BLaER1 treated with 17β-estradiol and CSF1 and Interleukin-3, amounts not matched to agents 10 nM and 100 nM (cell line): ENCODE measurements around the gene GPRIN2.

Experiments used
- H3K27ac ChIP-seq, 11 experiments: shearing (Covaris generic); formaldehyde crosslinking; 2 replicates each; pipeline ENCODE4 v1.8.1; 2022
- H3K27me3 ChIP-seq, 11 experiments: shearing (Covaris generic); formaldehyde crosslinking; 2 replicates each; pipeline ENCODE4 v1.8.1; 2022
- H3K36me3 ChIP-seq, 11 experiments: shearing (Covaris generic); formaldehyde crosslinking; 2 replicates each; pipeline ENCODE4 v1.8.1; 2022
- H3K4me1 ChIP-seq, 10 experiments: shearing (Covaris generic); formaldehyde crosslinking; 2 replicates each; pipeline ENCODE4 v1.8.1; 2022
- H3K4me2 ChIP-seq, 11 experiments: shearing (Covaris generic); formaldehyde crosslinking; 2 replicates each; pipeline ENCODE4 v1.8.1; 2022
- H3K4me3 ChIP-seq, 10 experiments: shearing (Covaris generic); formaldehyde crosslinking; 2 replicates each; pipeline ENCODE4 v1.8.1; 2022
- H3K9ac ChIP-seq, 11 experiments: shearing (Covaris generic); formaldehyde crosslinking; 2 replicates each; pipeline ENCODE4 v1.8.1; 2022
- H3K9me3 ChIP-seq, 11 experiments: shearing (Covaris generic); formaldehyde crosslinking; replicated peaks in 1 of 11; 2 replicates each; pipeline ENCODE4 v1.8.1; 2022
- H4K20me1 ChIP-seq, 11 experiments: shearing (Covaris generic); formaldehyde crosslinking; 2 replicates each; pipeline ENCODE4 v1.8.1; 2022
- Cebpa-rat ChIP-seq, 11 experiments: shearing (Covaris generic); IDR thresholded peaks; 2 replicates each; pipeline ENCODE4 v1.8.1; 2022

GPRIN2 gene

DNA sequence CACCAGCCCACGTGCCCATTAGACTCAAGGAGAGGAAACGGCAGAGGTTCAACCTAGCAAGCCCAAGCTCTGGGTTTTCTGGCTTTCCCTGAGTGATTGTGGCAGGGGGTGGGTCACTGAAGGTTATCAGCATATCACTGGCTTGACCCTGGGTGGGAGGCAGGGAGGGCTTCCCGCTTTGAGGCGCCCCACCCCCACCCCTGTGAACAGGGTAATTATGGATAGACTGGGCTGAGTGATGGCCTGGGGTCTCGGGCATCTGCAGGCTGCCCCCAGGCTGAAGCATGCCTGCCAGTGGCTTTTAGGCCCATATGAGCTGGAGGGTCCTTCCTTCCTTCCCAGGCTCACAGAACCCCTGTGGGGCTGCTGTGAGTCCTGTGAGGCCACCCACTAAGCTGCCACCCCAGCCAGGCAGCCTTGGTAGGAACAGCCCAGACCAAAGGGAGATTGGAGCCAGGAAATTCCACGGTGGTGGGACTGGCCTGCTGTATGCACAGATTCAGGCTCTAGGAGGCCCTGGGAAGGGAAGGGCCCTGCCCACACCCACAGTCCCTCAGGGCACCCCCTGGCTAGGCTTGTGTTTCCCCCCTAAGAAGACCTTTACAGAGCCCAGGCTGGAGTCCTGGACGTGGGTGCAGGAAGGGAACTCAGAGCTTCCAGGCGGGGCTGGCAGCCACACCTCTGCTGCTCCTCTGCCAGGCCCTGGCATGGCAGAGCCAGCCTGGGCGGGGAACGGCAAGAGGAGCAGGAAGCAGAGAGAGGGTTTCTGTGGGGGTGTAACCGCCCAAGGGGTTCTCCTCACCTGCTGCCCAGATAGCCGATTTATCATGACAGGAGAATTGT lies 33.1 kb downstream of the GPRIN2 start:
- Histone ChIP-seq H3K4me1 (peaks cover 0 to 9% (median 2%) of the 10 kb centered on the region in 10 experiments; a peak in 7 of 20 replicates), H3K36me3 (no peaks in the 10 kb centered on the region), H3K9me3 (peaks cover 0 to 6% (median 0%) of the 10 kb centered on the region in 11 experiments; a peak in 3 of 22 replicates), H3K27me3 (no peaks in the 10 kb centered on the region), H3K9ac (no peak overlapping the region), H3K4me2 (no peak overlapping the region), H3K27ac (peak overlapping the region in 1 of 11 experiments; percentile 51; a peak in 2 of 22 replicates), H3K4me3 (no peak overlapping the region), H4K20me1 (no peaks in the 10 kb centered on the region)
- TF ChIP-seq Cebpa-rat (IDR thresholded peaks at IDR 0.05) = no peak

DNA sequence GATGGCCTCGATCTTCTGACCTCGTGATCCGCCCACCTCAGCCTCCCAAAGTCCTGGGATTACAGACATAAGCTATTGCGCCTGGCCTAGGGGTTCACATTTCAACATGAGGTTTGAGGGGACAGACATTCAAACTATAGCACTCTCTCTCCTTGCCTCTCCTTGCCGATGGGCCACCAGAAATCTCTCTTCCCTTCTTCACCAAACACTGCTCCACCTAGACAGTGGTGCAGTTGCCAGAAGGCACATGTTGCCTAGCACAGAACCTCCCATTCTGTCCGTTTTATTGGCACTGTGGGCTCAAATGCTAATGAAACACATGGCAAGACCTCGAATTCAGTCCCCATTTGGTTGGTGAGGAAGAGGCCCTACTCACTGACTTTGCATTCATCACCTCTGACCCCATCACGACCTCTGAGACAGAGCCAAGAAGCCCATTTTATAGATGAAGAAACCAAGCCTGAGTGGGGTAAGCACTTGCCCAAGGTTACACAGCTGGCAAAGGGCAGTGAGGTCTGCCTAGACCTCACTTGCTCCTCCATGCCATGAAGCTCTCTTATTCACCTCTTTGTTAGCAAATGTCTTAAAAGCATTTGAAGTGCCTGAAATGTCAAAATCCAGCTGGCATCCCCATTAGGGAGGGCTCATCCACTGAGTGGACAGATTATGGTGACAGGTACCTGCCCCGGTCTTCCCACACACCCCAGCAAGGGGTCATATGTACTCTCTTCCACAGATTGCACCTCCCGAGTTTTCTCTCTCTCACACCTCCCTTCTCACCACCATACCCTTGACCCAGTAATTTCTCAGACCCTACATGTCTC lies 34.0 kb downstream of the GPRIN2 start:
- no peak overlapping the region for H3K27ac ChIP-seq
- H3K4me3 ChIP-seq = no peak overlapping the region
- TF ChIP-seq Cebpa-rat (IDR thresholded peaks at IDR 0.05) = no peak
- H3K9me3 ChIP-seq = peaks cover 0 to 6% (median 0%) of the 10 kb centered on the region in 11 experiments; a peak in 3 of 22 replicates
- no peaks in the 10 kb centered on the region for H3K27me3 ChIP-seq
- H3K9ac ChIP-seq = no peak overlapping the region
- no peaks in the 10 kb centered on the region for H3K36me3 ChIP-seq
- H4K20me1 ChIP-seq = no peaks in the 10 kb centered on the region
- peaks cover 0 to 9% (median 2%) of the 10 kb centered on the region in 10 experiments; a peak in 7 of 20 replicates for H3K4me1 ChIP-seq
- H3K4me2 ChIP-seq = no peak overlapping the region

DNA sequence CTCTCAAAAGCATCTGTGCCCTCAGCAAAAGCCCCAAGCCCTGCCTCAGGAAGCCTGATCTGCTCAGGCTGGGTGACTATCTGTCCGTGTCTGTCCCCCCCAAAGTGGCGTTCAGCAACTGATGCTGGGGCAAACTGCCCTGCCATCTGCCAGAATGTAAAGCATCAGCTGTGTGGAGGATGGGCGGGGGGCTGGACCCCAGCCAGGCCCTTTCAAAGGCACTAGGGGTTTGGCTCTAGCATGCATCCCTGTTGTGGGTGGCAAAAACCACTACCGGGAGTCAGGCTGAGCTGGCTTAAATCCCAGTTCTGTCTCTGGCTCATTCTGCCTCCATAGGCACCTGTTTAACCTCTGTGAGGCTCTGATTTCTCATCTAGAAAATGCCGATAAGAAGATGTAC lies 35.5 kb downstream of the GPRIN2 start:
- H3K27ac ChIP-seq = no peak overlapping the region
- no peak overlapping the region for H3K9ac ChIP-seq
- peaks cover 0 to 9% (median 2%) of the 10 kb centered on the region in 10 experiments; a peak in 7 of 20 replicates for H3K4me1 ChIP-seq
- no peaks in the 10 kb centered on the region for H3K36me3 ChIP-seq
- H3K27me3 ChIP-seq = no peaks in the 10 kb centered on the region
- H3K4me2 ChIP-seq = peak overlapping the region in 4 of 11 experiments; percentile 2 to 23 (median 6); a peak in 4 of 22 replicates
- no peaks in the 10 kb centered on the region for H4K20me1 ChIP-seq
- no peak overlapping the region for H3K4me3 ChIP-seq
- TF ChIP-seq Cebpa-rat (IDR thresholded peaks at IDR 0.05) = no peak
- peaks cover 0 to 6% (median 0%) of the 10 kb centered on the region in 11 experiments; a peak in 2 of 22 replicates for H3K9me3 ChIP-seq

DNA sequence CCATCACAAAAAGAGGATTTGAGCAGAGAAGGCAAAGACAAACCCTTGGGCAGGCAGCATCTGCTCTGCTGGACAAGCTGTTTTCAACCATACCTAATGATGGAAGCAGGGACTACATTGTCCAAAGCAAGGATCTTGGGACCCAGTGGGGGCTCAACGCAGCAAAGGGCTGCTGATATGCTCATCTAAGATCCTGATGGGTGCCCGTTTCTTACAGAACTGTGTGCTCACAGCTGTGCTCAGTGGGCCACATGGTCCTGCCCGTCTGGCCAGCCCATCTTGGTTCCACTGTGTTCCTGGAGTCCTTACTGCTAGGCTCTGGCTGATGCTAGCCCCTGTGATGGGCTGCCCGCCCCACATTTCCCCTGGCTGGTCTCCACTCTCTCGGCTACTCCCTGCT lies 36.1 kb downstream of the GPRIN2 start:
- H3K4me2 ChIP-seq = peak overlapping the region in 4 of 11 experiments; percentile 2 to 23 (median 6); a peak in 3 of 22 replicates
- no peaks in the 10 kb centered on the region for H3K27me3 ChIP-seq
- no peaks in the 10 kb centered on the region for H3K36me3 ChIP-seq
- H3K9me3 ChIP-seq = peaks cover 0 to 6% (median 0%) of the 10 kb centered on the region in 11 experiments; a peak in 1 of 22 replicates
- H3K4me1 ChIP-seq = peaks cover 0 to 9% (median 2%) of the 10 kb centered on the region in 10 experiments; a peak in 7 of 20 replicates
- no peak overlapping the region for H3K4me3 ChIP-seq
- no peaks in the 10 kb centered on the region for H4K20me1 ChIP-seq
- TF ChIP-seq Cebpa-rat (IDR thresholded peaks at IDR 0.05) = no peak
- no peak overlapping the region for H3K9ac ChIP-seq
- no peak overlapping the region for H3K27ac ChIP-seq

DNA sequence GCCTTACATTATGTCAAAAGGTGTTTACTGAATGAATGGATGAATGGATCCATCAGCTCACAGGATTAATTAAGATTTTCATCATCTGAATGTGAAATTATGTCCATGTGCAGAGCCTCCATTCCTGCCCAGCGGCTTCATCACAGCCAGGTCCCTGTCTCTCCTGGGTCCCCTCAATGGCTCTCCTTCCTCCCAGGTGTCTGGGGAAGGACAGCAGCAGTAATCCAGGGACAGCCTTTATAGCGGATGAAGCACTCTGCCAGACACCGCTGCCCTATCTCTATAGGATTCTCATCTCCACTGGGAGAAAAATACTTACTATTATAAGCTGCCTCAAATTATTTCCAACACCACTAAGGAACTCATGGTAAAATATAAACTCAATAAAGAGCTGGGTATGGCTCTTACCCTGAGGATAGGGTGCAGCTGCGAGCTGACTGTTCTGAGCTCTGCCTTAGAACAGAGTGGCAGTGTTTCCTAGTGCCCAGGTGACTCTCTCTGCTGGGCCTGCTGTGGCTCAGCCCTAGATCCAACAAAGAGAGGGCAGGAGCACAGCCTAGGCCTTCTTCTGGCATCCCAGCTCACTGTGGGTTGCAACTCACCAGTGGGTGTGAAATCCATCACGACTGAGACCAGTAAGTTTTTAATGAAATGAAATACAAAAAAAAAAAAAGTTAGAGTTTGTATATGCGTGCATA lies 38.3 kb downstream of the GPRIN2 start:
- Histone ChIP-seq H3K9ac (no peak overlapping the region), H3K36me3 (no peaks in the 10 kb centered on the region), H3K27ac (no peak overlapping the region), H3K4me3 (no peak overlapping the region), H3K9me3 (peaks cover 0 to 6% (median 0%) of the 10 kb centered on the region in 11 experiments; a peak in 1 of 22 replicates), H3K4me1 (peaks cover 0 to 9% (median 2%) of the 10 kb centered on the region in 10 experiments; a peak in 7 of 20 replicates), H3K4me2 (no peak overlapping the region), H4K20me1 (no peaks in the 10 kb centered on the region), H3K27me3 (no peaks in the 10 kb centered on the region)
- TF ChIP-seq Cebpa-rat (IDR thresholded peaks at IDR 0.05) = no peak; a peak in 1 of 22 replicates

DNA sequence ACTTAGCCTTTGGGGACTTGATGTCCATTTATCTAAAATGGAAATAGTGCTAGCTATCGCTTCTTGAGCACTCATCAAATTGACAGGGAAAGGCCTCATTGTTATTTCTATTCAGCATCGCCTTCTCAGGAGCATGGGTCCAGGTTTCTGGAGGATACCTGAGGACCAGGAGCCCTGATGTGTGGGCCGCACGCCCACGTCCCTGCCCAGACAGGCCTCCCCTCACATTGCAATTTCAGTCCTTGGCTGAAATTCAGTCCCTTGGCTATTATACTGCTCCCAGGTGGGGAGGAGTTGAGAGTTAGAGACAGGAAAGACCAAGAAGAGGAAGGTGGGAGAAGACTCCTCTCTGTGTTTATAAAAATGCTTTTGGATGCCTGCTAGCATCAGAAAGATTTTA lies 38.9 kb downstream of the GPRIN2 start:
- Histone ChIP-seq H3K27ac (no peak overlapping the region), H3K9ac (no peak overlapping the region), H3K4me1 (peaks cover 0 to 9% (median 2%) of the 10 kb centered on the region in 10 experiments; a peak in 7 of 20 replicates), H3K36me3 (no peaks in the 10 kb centered on the region), H3K9me3 (peaks cover 0 to 6% (median 0%) of the 10 kb centered on the region in 11 experiments; a peak in 1 of 22 replicates), H3K4me3 (no peak overlapping the region), H3K4me2 (no peak overlapping the region), H4K20me1 (no peaks in the 10 kb centered on the region), H3K27me3 (no peaks in the 10 kb centered on the region)
- TF ChIP-seq Cebpa-rat (IDR thresholded peaks at IDR 0.05) = no peak

DNA sequence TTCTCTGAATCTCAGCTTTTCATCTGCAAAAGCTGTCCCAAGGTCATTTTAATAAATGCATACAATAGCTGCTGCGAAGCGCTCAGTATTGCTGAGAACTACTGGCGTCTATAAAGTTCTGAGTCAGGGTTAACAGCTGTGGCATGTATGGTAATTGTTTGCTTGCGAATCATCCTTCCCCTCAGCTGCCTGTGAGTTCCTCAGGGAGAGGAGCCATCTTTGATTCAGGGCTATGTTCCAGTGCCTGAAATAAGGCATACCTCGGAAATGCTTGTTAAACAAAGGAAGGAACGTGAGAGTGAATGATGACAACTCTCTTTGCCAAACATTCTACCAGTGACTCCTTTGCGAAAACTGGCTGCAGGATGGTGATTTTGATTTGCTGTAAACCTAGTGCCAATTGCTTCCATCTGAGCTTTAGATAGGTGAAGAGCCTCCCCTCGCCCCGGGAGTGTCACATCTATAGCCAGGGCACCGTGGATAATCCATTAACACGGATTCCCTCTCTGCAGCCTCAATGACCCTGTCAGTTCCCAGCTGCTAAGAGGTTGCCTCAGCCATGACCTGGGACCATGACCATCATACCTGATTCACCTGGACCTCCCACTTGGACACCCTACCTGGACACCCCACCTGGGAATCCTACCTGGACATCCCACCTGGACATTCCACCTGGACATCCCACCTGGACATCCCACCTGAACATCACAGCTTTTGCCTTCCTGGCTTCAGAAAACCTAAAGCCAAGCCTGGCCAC lies 39.6 kb downstream of the GPRIN2 start:
- Histone ChIP-seq H4K20me1 (no peaks in the 10 kb centered on the region), H3K4me1 (peaks cover 0 to 9% (median 2%) of the 10 kb centered on the region in 10 experiments; a peak in 7 of 20 replicates), H3K27me3 (no peaks in the 10 kb centered on the region), H3K9me3 (peaks cover 0 to 6% (median 0%) of the 10 kb centered on the region in 11 experiments; a peak in 1 of 22 replicates), H3K27ac (no peak overlapping the region), H3K9ac (no peak overlapping the region), H3K4me3 (no peak overlapping the region), H3K36me3 (no peaks in the 10 kb centered on the region), H3K4me2 (no peak overlapping the region)
- TF ChIP-seq Cebpa-rat (IDR thresholded peaks at IDR 0.05) = no peak

DNA sequence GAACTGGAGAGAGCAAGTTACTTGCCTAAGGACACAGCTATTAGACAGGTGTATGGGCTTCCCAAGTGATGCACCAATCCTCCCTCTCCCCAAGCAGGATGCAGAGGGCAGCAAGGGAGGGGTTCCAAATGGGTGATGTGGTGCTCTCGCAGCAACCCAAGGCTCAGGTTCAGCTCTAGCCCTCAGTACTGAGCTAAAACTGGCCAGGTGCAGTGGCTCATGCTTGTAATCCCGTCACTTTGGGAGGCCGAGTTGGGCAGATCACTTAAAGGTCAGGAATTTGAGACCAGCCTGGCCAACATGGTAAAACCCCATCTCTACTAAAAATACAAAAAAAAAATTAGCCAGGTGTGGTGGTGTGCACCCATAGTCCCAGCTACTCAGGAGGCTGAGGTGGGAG lies 40.7 kb downstream of the GPRIN2 start:
- no peak overlapping the region for H3K4me3 ChIP-seq
- no peak overlapping the region for H3K27ac ChIP-seq
- H3K4me1 ChIP-seq = peaks cover 0 to 6% (median 1%) of the 10 kb centered on the region in 10 experiments; a peak in 7 of 20 replicates
- peaks cover 0 to 6% (median 0%) of the 10 kb centered on the region in 11 experiments; a peak in 1 of 22 replicates for H3K9me3 ChIP-seq
- H3K27me3 ChIP-seq = no peaks in the 10 kb centered on the region
- H3K36me3 ChIP-seq = no peaks in the 10 kb centered on the region
- H3K9ac ChIP-seq = no peak overlapping the region
- H4K20me1 ChIP-seq = no peaks in the 10 kb centered on the region
- no peak for TF ChIP-seq Cebpa-rat (IDR thresholded peaks at IDR 0.05)
- no peak overlapping the region for H3K4me2 ChIP-seq
